ENCODE results near the gene GAR1. TPM values are rescaled to one million over a fixed set of nuclear protein-coding genes. Genes with fewer than 3 reads are reported as not detected.
"Not testable (repeated sequence)": the region's sequence is repeated elsewhere in the genome, so short reads cannot be mapped to it uniquely, and the experiment has no call there.

Gene GAR1
- total and polyA plus RNA-seq, 2 experiments from 2014 or later = 13.4 to 29.2 TPM

DNA sequence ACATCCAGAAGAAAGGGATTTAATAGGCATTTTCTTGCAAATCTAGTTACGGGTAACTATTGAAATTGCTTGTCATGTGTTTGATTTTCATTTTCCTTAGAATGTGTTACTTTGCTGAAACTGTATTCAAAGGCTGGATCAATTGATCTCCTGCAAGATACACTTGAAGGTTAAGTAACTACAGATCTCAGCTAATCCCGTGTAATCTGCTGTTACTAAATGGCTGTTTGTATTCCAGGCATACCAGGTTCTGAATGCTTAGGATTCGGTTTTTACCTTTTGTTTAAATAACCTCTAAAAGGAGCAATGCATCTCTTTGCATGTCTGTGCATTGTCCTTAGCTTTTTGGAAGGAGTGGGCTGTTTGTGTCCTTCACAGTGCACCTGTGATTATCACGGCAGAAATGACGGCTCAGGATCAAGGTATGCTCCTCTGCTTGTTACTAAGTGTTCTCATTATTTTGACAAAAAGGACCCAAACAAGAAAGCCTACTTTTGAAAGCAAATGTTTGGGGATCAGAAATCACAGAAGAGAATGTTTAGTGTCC, 32.4 kb downstream of the GAR1 start, which contains the start of gene LRIT3:
TSS of gene LRIT3 (plus strand) at position 212 of the 547 bp plus-strand sequence. CDS start at position 307, 95 bp downstream.
- DNase-seq (ENCODE audit: low read depth in 1 of 2, low spot score in 1 of 2) = no peak
- TF ChIP-seq, protein P1, sequence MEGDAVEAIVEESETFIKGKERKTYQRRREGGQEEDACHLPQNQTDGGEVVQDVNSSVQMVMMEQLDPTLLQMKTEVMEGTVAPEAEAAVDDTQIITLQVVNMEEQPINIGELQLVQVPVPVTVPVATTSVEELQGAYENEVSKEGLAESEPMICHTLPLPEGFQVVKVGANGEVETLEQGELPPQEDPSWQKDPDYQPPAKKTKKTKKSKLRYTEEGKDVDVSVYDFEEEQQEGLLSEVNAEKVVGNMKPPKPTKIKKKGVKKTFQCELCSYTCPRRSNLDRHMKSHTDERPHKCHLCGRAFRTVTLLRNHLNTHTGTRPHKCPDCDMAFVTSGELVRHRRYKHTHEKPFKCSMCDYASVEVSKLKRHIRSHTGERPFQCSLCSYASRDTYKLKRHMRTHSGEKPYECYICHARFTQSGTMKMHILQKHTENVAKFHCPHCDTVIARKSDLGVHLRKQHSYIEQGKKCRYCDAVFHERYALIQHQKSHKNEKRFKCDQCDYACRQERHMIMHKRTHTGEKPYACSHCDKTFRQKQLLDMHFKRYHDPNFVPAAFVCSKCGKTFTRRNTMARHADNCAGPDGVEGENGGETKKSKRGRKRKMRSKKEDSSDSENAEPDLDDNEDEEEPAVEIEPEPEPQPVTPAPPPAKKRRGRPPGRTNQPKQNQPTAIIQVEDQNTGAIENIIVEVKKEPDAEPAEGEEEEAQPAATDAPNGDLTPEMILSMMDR (IDR thresholded peaks at IDR 0.05; ENCODE audit: low read depth, low read length) = no peak
- H3K4me1 ChIP-seq (ENCODE audit: low read depth) = no peaks in the 10 kb centered on the region
- H3K36me3 ChIP-seq = no peaks in the 10 kb centered on the region
- H3K4me3 ChIP-seq = no peak within 1 kb of the TSS
- no peaks in the 10 kb centered on the region for H3K27me3 ChIP-seq
- H3K27ac ChIP-seq = no peak within 1 kb of the TSS
- no peaks in the 10 kb centered on the region for H3K9me3 ChIP-seq (ENCODE audit: low read depth)

DNA sequence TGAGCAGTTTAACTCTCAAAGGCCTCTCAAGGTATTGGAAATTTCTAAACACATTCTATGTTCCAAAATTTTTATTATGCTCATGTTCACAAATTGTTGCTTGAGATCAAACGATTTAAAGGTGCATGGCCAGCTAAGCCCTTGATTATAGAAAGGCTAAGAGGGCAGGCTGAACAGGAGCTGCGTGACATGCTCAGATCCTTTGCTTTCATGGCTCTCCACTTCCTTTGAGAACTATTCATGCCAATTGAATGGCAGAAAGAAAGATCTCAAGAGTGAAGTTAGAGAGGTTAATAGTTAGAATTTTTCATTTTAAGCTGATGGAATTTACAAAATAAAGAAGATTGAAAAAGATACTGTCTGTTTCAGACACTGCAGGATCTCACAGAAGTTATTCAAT, 32.9 kb downstream of the GAR1 start:
- Histone ChIP-seq H3K27ac (no peak overlapping the region), H3K9me3 (ENCODE audit: low read depth) (no peaks in the 10 kb centered on the region), H3K4me3 (no peak overlapping the region), H3K4me1 (ENCODE audit: low read depth) (no peaks in the 10 kb centered on the region), H3K36me3 (no peaks in the 10 kb centered on the region), H3K27me3 (no peaks in the 10 kb centered on the region)
- TF ChIP-seq, protein P1 (IDR thresholded peaks at IDR 0.05; ENCODE audit: low read depth, low read length) = no peak
- DNase-seq (ENCODE audit: low read depth in 1 of 2, low spot score in 1 of 2) = no peak

DNA sequence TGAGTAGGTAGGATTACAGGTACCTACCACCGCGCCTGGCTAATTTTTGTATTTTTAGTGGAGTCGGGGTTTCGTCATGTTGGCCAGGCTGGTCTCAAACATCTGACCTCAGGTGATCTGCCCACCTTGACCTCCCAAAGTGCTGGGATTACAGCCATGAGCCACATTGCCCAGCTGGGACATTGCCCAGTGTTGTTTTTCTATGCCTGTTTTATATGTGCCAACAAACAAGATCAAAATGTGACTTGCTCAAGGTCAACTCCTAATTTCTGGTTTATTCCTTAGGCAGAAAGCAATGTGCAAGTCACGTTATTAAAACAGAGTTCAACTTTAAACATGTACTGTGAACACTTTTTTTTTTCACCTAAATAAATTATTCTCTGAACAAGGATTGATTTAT, 35.0 kb downstream of the GAR1 start:
- Histone ChIP-seq H3K36me3 (no peaks in the 10 kb centered on the region), H3K4me3 (no peak overlapping the region), H3K9me3 (ENCODE audit: low read depth) (no peaks in the 10 kb centered on the region), H3K27ac (no peak overlapping the region), H3K27me3 (no peaks in the 10 kb centered on the region), H3K4me1 (ENCODE audit: low read depth) (no peaks in the 10 kb centered on the region)
- DNase-seq (ENCODE audit: low read depth in 1 of 2, low spot score in 1 of 2) = no peak
- TF ChIP-seq, protein P1 (IDR thresholded peaks at IDR 0.05; ENCODE audit: low read depth, low read length) = no peak

DNA sequence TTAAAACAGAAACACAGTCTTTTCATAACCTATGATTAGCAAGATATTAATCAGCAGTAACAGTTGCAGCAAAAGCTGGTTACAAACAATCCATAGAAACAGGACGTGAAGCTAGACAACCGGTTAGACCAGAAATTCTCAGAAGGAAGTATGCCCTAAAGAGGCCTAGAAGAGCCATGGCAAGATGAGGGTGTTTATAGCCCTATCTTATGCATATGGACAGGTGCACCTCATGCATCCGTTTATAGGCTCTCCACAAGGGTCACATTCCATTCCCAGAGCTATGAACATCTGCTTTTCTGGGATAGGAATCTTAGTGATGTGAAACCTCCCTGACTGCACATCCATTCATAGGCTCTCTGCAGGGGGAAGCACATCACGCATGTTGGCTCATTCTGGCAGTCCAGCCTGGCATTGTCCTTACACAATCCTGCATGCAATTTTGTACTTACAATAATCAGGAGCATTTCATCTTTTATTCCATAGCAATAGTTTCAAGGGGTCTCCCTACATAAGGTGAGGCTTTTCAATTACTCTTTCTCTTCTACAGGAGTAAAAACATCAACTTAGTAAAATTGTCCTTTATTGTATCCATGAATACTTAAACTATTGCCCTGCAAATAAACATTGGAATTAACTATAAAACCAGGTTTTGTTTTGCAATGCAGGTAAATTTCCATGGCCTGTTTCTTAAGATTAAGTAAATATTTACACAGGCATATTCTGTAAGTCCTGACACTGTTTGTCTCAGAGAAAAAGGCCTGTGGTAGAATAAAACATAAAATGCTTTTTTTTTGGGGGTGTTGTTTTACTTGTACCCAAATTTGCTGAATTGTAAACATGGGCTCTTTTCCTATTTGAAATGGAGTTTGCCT, 44.1 kb downstream of the GAR1 start:
- H3K4me1 ChIP-seq (ENCODE audit: low read depth); H3K27me3 ChIP-seq; H3K4me3 ChIP-seq; H3K36me3 ChIP-seq; H3K9me3 ChIP-seq (ENCODE audit: low read depth); H3K27ac ChIP-seq; DNase-seq (ENCODE audit: low read depth in 1 of 2, low spot score in 1 of 2): not testable (repeated sequence)

DNA sequence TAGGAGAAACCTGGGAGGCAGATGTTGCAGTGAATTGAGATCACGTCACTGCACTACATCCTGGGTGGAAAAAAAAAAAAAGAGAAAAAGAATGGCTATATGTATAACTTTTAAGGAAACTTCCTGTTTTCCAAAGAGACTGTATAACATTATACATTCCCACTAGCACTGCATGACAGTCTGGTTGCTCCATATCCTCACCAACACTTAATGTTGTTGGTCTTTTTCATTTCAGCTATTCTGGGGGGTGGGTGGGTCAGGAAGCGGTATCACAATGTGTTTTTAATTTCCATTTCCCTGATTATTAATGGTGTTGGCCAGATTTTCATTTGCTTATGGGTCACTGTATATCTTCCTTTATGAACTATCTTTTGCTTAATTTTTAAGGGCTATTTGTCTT, 45.7 kb downstream of the GAR1 start:
- H3K4me1 ChIP-seq (ENCODE audit: low read depth) = no peaks in the 10 kb centered on the region
- H3K27ac ChIP-seq = no peak overlapping the region
- no peak for DNase-seq (ENCODE audit: low read depth in 1 of 2, low spot score in 1 of 2)
- TF ChIP-seq, protein P1 (IDR thresholded peaks at IDR 0.05; ENCODE audit: low read depth, low read length) = no peak
- H3K36me3 ChIP-seq = no peaks in the 10 kb centered on the region
- no peaks in the 10 kb centered on the region for H3K27me3 ChIP-seq
- no peaks in the 10 kb centered on the region for H3K9me3 ChIP-seq (ENCODE audit: low read depth)
- H3K4me3 ChIP-seq = no peak overlapping the region

DNA sequence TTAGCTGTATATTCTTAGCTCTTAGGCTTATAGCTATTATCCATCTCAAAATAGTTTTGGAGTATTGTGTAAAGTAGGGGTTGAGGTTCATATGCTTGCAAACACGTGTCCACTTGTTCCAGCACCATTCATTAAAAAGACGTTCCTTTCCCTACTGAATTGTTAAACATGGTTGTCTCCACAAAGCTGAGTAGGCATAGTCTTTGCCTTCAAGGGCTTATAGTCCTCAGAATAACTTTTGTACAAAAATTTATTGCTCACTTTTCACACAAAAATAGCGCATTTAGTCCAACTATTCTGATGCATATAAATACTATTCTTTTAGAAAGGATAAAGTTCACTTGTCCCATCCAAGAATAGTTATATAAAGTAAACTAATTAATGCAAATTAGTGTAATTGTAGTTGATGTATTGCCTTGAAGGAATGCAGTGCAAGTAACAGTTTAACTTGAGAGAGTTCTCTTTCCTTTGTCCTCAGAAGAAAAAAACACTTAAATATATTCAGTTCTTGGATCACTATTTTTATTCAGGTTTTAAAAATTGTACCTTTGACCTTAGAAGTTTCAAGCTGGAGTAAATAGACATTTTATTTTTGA, 46.5 kb downstream of the GAR1 start:
- no peaks in the 10 kb centered on the region for H3K27me3 ChIP-seq
- H3K4me3 ChIP-seq = no peak overlapping the region
- H3K4me1 ChIP-seq (ENCODE audit: low read depth) = no peaks in the 10 kb centered on the region
- TF ChIP-seq, protein P1 (IDR thresholded peaks at IDR 0.05; ENCODE audit: low read depth, low read length) = no peak
- DNase-seq (ENCODE audit: low read depth in 1 of 2, low spot score in 1 of 2) = no peak
- H3K9me3 ChIP-seq (ENCODE audit: low read depth) = no peaks in the 10 kb centered on the region
- no peaks in the 10 kb centered on the region for H3K36me3 ChIP-seq
- H3K27ac ChIP-seq = no peak overlapping the region
